ENCODE measurements around the gene GFOD2. TPM values are rescaled to one million over a fixed set of nuclear protein-coding genes. Genes with fewer than 3 reads are reported as not detected.

Gene GFOD2
- total RNA-seq, 6 experiments from 2014 or later, result 19.7 to 39.7 (median 24.6) TPM

GRCh38 chr16:67703626-67704025 is 15.5 kb downstream of the GFOD2 start:
- DNase-seq, result no peak
- Histone ChIP-seq H3K27me3 (no peaks in the 10 kb centered on the region), H3K4me3 (no peak overlapping the region), H3K27ac (peak overlapping the region in 1 of 3 donors; percentile 77), H3K4me1 (peaks cover 0 to 12% (median 2%) of the 10 kb centered on the region in 4 donors), H3K36me3 (no peaks in the 10 kb centered on the region), H3K9me3 (peaks cover 0 to 3% (median 0%) of the 10 kb centered on the region in 4 donors)
- 60% methylated on average over 2 of the region's 2 CpGs for WGBS (ENCODE audit: insufficient coverage, low coverage, low lambda C conversion rate, missing lambda C conversion rate)
- TF ChIP-seq POLR2A (IDR thresholded peaks at IDR 0.05), result no peak
- TF ChIP-seq CTCF (IDR thresholded peaks at IDR 0.05), result no peak
- intact Hi-C loops (cut with DNase I), result no loop called here
- peak in 3 of 4 donors; percentile 18 to 31 (median 20) for ATAC-seq

- intact Hi-C loops (cut with DNase I), result no loop called here
- no peak for TF ChIP-seq CTCF (IDR thresholded peaks at IDR 0.05)
- TF ChIP-seq POLR2A (IDR thresholded peaks at IDR 0.05), result no peak
- ATAC-seq (no peak), DNase-seq (peak in 1 of 3 donors; percentile 1)
- Histone ChIP-seq H3K4me3 (no peak overlapping the region), H3K27me3 (no peaks in the 10 kb centered on the region), H3K27ac (no peak overlapping the region), H3K4me1 (peaks cover 0 to 14% (median 5%) of the 10 kb centered on the region in 4 donors), H3K9me3 (peaks cover 0 to 3% (median 0%) of the 10 kb centered on the region in 4 donors), H3K36me3 (peaks cover 0 to 5% (median 0%) of the 10 kb centered on the region in 4 donors)
- 92% methylated on average over 1 of the region's 4 CpGs for WGBS (ENCODE audit: insufficient coverage, low coverage, low lambda C conversion rate, missing lambda C conversion rate)
These were observed 17.0 kb downstream of the GFOD2 start for GRCh38 chr16:67702130-67702529.

DNA sequence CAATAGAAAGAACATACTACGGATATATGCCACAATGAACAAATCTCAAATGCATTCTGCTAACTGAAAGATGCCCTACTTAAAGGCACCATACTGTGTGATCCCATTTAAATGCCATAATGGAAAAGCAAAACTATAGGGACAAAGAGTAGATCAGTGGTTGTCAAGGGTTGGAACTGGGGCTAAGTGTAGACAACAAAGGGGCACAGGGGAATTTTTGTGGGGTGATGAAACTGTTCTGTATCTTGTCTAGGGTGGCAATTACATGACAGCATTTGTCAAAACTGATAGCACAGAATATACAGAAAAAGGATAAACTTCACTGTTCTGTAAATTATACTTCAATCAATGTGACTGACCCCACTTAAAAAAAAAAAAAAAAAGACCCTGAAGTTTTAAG is 17.7 kb downstream of the GFOD2 start:
- Histone ChIP-seq H3K36me3 (peaks cover 0 to 5% (median 0%) of the 10 kb centered on the region in 4 donors), H3K27me3 (no peaks in the 10 kb centered on the region), H3K4me3 (no peak overlapping the region), H3K4me1 (peaks cover 0 to 14% (median 5%) of the 10 kb centered on the region in 4 donors), H3K9me3 (peaks cover 0 to 3% (median 0%) of the 10 kb centered on the region in 4 donors), H3K27ac (no peak overlapping the region)
- WGBS (ENCODE audit: insufficient coverage, low coverage, low lambda C conversion rate, missing lambda C conversion rate), result 100% methylated on average over 1 of the region's 1 CpG
- TF ChIP-seq CTCF (IDR thresholded peaks at IDR 0.05) (no peak), POLR2A (IDR thresholded peaks at IDR 0.05) (no peak)
- intact Hi-C loops (cut with DNase I), result no loop called here
- ATAC-seq, result no peak
- DNase-seq, result no peak

- no peak for TF ChIP-seq CTCF (IDR thresholded peaks at IDR 0.05)
- no peak for TF ChIP-seq POLR2A (IDR thresholded peaks at IDR 0.05)
- WGBS (ENCODE audit: insufficient coverage, low coverage, low lambda C conversion rate, missing lambda C conversion rate), result 81% methylated on average over 7 of the region's 7 CpGs
- intact Hi-C loops (cut with DNase I), result no loop called here
These were observed 19.9 kb downstream of the GFOD2 start for GRCh38 chr16:67699265-67699664.

More at GRCh38 chr16:67699265-67699664, 19.9 kb downstream of the GFOD2 start:
- peaks cover 0 to 3% (median 0%) of the 10 kb centered on the region in 4 donors for H3K9me3 ChIP-seq
- H3K36me3 ChIP-seq, result peaks cover 0 to 5% (median 0%) of the 10 kb centered on the region in 4 donors
- H3K27ac ChIP-seq, result no peak overlapping the region
- peaks cover 0 to 24% (median 4%) of the 10 kb centered on the region in 4 donors for H3K4me1 ChIP-seq
- H3K4me3 ChIP-seq, result no peak overlapping the region
- DNase-seq (peak in 1 of 3 donors; percentile 26), ATAC-seq (peak in 1 of 4 donors; percentile 36)
- no peaks in the 10 kb centered on the region for H3K27me3 ChIP-seq
